Mesothelial cell of epicardium (in vitro differentiated cells): ENCODE measurements around the gene NELL1. TPM values are rescaled to one million over a fixed set of nuclear protein-coding genes. Genes with fewer than 3 reads are reported as not detected.

ENCODE experiments used
- DNase-seq, 2 experiments: peaks; one replicate each; pipeline ENCODE4 v3.0.0; 2021; ENCODE audit warnings: low spot score in 2 of 2; ENCODE audit not compliant: unreplicated experiment in 2 of 2
- H3K27ac Mint-ChIP-seq: 2 replicates; pipeline ENCODE4 v1.8.0; 2021; ENCODE audit warnings: mixed read lengths
- H3K27me3 Mint-ChIP-seq: 2 replicates; pipeline ENCODE4 v1.8.0; 2021; ENCODE audit warnings: low read depth, mixed read lengths
- H3K36me3 Mint-ChIP-seq: 2 replicates; pipeline ENCODE4 v1.8.0; 2021; ENCODE audit warnings: mixed read lengths
- H3K4me1 Mint-ChIP-seq: 2 replicates; pipeline ENCODE4 v1.8.0; 2021; ENCODE audit warnings: mixed read lengths
- H3K4me3 Mint-ChIP-seq: 2 replicates; pipeline ENCODE4 v1.8.0; 2021; ENCODE audit warnings: mild to moderate bottlenecking, moderate library complexity, mixed read lengths
- H3K9me3 Mint-ChIP-seq: 2 replicates; pipeline ENCODE4 v1.8.0; 2021; ENCODE audit warnings: mixed read lengths
- total RNA-seq: library from RNA; stranded (reverse); gene quantifications from 3 replicates; pipeline ENCODE4 v1.2.1, GENCODE V29; 2021
- TF ChIP-seq, protein P1 (sequence below): fragments of 200-600 bp; sonication (generic); IDR thresholded peaks from one replicate; pipeline ENCODE4 v1.5.0; 2021; ENCODE audit warnings: antibody characterized with exemption; ENCODE audit not compliant: unreplicated experiment

Gene NELL1
- total RNA-seq, 1 donor from 2014 or later, result 1.7 TPM

DNA sequence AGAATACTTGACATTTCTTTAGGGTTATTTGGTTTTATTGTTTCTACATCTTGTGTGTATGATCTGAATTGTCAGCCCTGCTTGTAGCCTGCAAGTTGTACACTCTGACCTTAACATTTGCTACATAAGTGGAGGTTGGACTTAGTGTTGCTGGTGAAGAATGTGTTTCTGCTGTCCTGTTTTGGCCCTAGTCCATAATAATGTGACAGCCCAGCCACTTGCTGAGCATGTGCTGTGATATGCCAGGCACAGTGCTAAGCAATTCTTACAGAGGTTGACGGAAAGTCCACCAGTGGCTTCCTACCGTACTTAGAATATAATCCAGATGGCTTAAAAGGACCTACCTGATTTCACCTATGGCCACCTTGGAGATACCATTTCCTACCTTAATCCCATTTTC, 526.6 kb downstream of the NELL1 start:
- H3K27ac Mint-ChIP-seq, result no peak overlapping the region
- DNase-seq, result no peak
- TF ChIP-seq, protein P1, sequence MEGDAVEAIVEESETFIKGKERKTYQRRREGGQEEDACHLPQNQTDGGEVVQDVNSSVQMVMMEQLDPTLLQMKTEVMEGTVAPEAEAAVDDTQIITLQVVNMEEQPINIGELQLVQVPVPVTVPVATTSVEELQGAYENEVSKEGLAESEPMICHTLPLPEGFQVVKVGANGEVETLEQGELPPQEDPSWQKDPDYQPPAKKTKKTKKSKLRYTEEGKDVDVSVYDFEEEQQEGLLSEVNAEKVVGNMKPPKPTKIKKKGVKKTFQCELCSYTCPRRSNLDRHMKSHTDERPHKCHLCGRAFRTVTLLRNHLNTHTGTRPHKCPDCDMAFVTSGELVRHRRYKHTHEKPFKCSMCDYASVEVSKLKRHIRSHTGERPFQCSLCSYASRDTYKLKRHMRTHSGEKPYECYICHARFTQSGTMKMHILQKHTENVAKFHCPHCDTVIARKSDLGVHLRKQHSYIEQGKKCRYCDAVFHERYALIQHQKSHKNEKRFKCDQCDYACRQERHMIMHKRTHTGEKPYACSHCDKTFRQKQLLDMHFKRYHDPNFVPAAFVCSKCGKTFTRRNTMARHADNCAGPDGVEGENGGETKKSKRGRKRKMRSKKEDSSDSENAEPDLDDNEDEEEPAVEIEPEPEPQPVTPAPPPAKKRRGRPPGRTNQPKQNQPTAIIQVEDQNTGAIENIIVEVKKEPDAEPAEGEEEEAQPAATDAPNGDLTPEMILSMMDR, result no peak

GRCh38 chr11:21198498-21198897, 529.1 kb downstream of the NELL1 start:
- TF ChIP-seq, protein P1, result no peak
- no peak for DNase-seq
- Mint-ChIP-seq H3K27ac (no peak overlapping the region), H3K4me1 (no peaks in the 10 kb centered on the region), H3K27me3 (peaks cover 7% of the 10 kb centered on the region), H3K4me3 (no peak overlapping the region), H3K9me3 (peaks cover 26% of the 10 kb centered on the region), H3K36me3 (no peaks in the 10 kb centered on the region)

More for the DNA sequence above, 526.6 kb downstream of the NELL1 start:
- no peaks in the 10 kb centered on the region for H3K4me1 Mint-ChIP-seq
- H3K36me3 Mint-ChIP-seq, result no peaks in the 10 kb centered on the region
- no peak overlapping the region for H3K4me3 Mint-ChIP-seq
- no peaks in the 10 kb centered on the region for H3K27me3 Mint-ChIP-seq
- H3K9me3 Mint-ChIP-seq, result peaks cover 9% of the 10 kb centered on the region

DNA sequence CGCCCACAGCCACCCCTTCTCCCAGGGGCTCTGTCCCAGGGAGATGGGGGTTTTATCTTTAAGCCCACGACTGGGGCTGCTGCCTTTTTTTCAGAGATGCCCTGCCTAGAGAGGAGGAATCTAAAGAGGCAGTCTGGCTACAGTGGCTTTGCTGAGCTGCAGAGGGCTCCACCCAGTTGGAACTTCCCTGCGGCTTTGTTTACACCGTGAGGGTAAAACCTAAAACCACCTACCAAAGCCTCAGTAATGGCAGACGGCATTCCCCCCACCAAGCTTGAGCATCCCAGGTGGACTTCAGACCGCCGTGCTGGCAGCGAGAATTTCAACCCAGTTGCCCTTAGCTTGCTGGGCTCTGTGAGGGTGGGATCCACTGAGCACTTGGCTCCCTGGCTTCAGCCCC, 535.8 kb downstream of the NELL1 start:
- H3K4me1 Mint-ChIP-seq, result no peaks in the 10 kb centered on the region
- TF ChIP-seq, protein P1, result no peak
- no peak for DNase-seq
- peaks cover 30% of the 10 kb centered on the region for H3K9me3 Mint-ChIP-seq
- H3K36me3 Mint-ChIP-seq, result no peaks in the 10 kb centered on the region
- peaks cover 16% of the 10 kb centered on the region for H3K27me3 Mint-ChIP-seq
- no peak overlapping the region for H3K4me3 Mint-ChIP-seq
- no peak overlapping the region for H3K27ac Mint-ChIP-seq

GRCh38 chr11:21225860-21226259, 556.5 kb downstream of the NELL1 start:
- TF ChIP-seq, protein P1, result no peak
- Mint-ChIP-seq H3K4me1 (peaks cover 2% of the 10 kb centered on the region), H3K4me3 (no peak overlapping the region), H3K27ac (no peak overlapping the region), H3K36me3 (no peaks in the 10 kb centered on the region), H3K9me3 (peaks cover 24% of the 10 kb centered on the region), H3K27me3 (no peaks in the 10 kb centered on the region)
- DNase-seq, result no peak

- no peak for DNase-seq
- H3K4me3 Mint-ChIP-seq, result no peak overlapping the region
- H3K4me1 Mint-ChIP-seq, result peaks cover 2% of the 10 kb centered on the region
- peaks cover 6% of the 10 kb centered on the region for H3K9me3 Mint-ChIP-seq
- H3K27ac Mint-ChIP-seq, result no peak overlapping the region
- no peaks in the 10 kb centered on the region for H3K27me3 Mint-ChIP-seq
- TF ChIP-seq, protein P1, result no peak
- no peaks in the 10 kb centered on the region for H3K36me3 Mint-ChIP-seq
Measured at GRCh38 chr11:21229224-21229623, 559.8 kb downstream of the NELL1 start.

GRCh38 chr11:21250196-21250595, 580.8 kb downstream of the NELL1 start:
- Mint-ChIP-seq H3K4me3 (no peak overlapping the region), H3K27me3 (peaks cover 5% of the 10 kb centered on the region), H3K9me3 (no peaks in the 10 kb centered on the region), H3K36me3 (no peaks in the 10 kb centered on the region), H3K27ac (no peak overlapping the region), H3K4me1 (peaks cover 4% of the 10 kb centered on the region)
- no peak for DNase-seq
- TF ChIP-seq, protein P1, result no peak
